Spleen (tissue), 7 donors: ENCODE measurements around the gene ZFP91.

Source experiments
- POLR2AphosphoS5 ChIP-seq, 3 donors: sonication (generic); formaldehyde crosslinking; IDR thresholded peaks; one replicate each; pipeline ENCODE4 v1.5.1; 2017; ENCODE audit warnings: antibody characterized with exemption in 3 of 3
- TF ChIP-seq, protein P1 (sequence below), 11 experiments: fragments of 200-600 bp in 7 of 11; fragments of 450-650 bp in 4 of 11; sonication (generic) in 4 of 11; IDR thresholded peaks in 8 of 11; conservative IDR thresholded peaks in 3 of 11; 1 replicate in 7 of 11; 2 replicates in 4 of 11; pipeline versions ENCODE4 v1.4.0 to v1.8.0; 2016 to 2021; ENCODE audit warnings: antibody characterized with exemption in 11 of 11, inconsistent platforms in 4 of 11, mild to moderate bottlenecking in 1 of 11
- donor health status: DM: no; HTN: no; CAD: no; lungs with moderate emphysema.
- donor health status: DM: no; HTN: no; CAD: no.
- donor health status: DM: no; HTN: no; CAD: no.

DNA sequence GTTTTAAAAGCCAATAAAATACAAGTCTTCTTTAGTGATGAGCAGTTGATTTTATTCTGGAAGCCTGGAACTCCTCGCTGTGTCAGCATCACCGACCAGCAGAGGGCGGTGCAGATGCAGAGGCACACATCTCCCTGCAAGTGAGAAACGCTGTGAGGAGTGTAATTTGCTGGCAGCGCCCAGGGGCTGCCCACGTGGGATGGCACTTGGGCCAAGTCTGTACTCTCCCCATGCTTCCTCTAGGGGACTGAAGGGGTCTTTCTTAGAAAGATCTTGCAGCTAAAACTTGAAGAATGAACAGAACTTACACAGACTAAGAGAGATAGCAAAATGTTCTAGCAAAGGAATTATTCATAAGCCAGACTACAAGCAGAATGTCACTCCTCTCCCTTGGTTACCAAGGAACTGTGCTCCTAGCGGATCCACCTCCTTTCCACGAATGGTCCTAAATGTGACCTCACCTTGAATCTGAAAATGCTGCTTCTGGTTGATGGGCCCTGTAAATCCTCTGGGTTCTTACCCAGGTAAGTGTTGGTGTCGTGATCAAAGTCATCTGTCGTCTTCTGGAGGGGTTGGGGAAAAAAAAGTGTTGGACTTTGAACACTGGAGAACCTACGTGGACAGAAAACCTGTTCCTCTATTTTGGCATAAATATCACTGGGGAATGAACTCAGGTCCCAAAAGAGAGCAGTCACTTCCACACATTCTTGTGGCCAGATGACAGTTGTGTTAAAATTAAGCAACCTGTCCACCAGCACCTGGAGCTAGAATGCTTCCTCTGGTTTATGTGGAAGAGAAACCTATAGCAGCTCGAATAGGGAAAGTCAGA is 75.4 kb downstream of the ZFP91 start:
- TF ChIP-seq, protein P1, sequence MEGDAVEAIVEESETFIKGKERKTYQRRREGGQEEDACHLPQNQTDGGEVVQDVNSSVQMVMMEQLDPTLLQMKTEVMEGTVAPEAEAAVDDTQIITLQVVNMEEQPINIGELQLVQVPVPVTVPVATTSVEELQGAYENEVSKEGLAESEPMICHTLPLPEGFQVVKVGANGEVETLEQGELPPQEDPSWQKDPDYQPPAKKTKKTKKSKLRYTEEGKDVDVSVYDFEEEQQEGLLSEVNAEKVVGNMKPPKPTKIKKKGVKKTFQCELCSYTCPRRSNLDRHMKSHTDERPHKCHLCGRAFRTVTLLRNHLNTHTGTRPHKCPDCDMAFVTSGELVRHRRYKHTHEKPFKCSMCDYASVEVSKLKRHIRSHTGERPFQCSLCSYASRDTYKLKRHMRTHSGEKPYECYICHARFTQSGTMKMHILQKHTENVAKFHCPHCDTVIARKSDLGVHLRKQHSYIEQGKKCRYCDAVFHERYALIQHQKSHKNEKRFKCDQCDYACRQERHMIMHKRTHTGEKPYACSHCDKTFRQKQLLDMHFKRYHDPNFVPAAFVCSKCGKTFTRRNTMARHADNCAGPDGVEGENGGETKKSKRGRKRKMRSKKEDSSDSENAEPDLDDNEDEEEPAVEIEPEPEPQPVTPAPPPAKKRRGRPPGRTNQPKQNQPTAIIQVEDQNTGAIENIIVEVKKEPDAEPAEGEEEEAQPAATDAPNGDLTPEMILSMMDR (IDR thresholded peaks at IDR 0.05 in 8 of 11, conservative IDR thresholded peaks at IDR 0.05 in 3 of 11), result peak; percentile 57 to 88 (median 79)
- peak in 1 of 3 donors; percentile 28 for TF ChIP-seq POLR2AphosphoS5 (IDR thresholded peaks at IDR 0.05)
